K562 (cell line): ENCODE measurements around the gene RNASEH2A. TPM values are rescaled to one million over a fixed set of nuclear protein-coding genes. Genes with fewer than 3 reads are reported as not detected.

Experiments
- CBX8 ChIP-seq: fragments of 200-600 bp; sonication (generic); IDR thresholded peaks from 2 replicates; pipeline ENCODE4 v1.6.1; 2012; ENCODE audit warnings: borderline replicate concordance, mixed run types, low read depth, mild to moderate bottlenecking, moderate library complexity, mixed read lengths, low read length, control low read depth, inconsistent platforms; ENCODE audit not compliant: poor library complexity, severe bottlenecking; ENCODE audit errors: extremely low read depth
- CLOCK ChIP-seq: fragments of 250-450 bp; sonication (Bioruptor Pico); IDR thresholded peaks from 2 replicates; pipeline ENCODE4 v1.4.0; 2020; ENCODE audit warnings: mild to moderate bottlenecking, moderate library complexity, borderline replicate concordance
- FIP1L1 ChIP-seq: fragments of 200-400 bp; formaldehyde crosslinking; IDR thresholded peaks from 2 replicates; pipeline ENCODE4 v1.6.1; 2018; ENCODE audit warnings: mild to moderate bottlenecking, low read depth, low read length; ENCODE audit not compliant: poor library complexity, severe bottlenecking
- FOSL1 ChIP-seq: fragments of 200-800 bp; sonication (Bioruptor generic); conservative IDR thresholded peaks from 2 replicates; pipeline ENCODE4 v1.6.1; 2016; ENCODE audit warnings: missing genetic modification characterization, missing compliant biosample characterization
- GATA2 ChIP-seq: sonication (generic); formaldehyde crosslinking; IDR thresholded peaks from 2 replicates; pipeline ENCODE4 v1.4.0; 2020; ENCODE audit warnings: mild to moderate bottlenecking, missing genetic modification reagents
- RNF219 ChIP-seq: fragments of 250-450 bp; sonication (Bioruptor Pico); IDR thresholded peaks from 2 replicates; pipeline ENCODE4 v1.5.0; 2022; ENCODE audit warnings: mild to moderate bottlenecking
- RUNX1 ChIP-seq: sonication (generic); IDR thresholded peaks from 2 replicates; pipeline ENCODE4 v1.6.1; 2016; ENCODE audit warnings: antibody characterized with exemption, low read depth
- SIX5 ChIP-seq, 2 experiments: IDR thresholded peaks; 2 replicates each; pipeline ENCODE4 v1.6.1; 2011; ENCODE audit warnings: low read length in 2 of 2, borderline replicate concordance in 1 of 2, low read depth in 1 of 2, mild to moderate bottlenecking in 1 of 2, moderate library complexity in 1 of 2; ENCODE audit not compliant: insufficient read depth in 1 of 2
- SMARCB1 ChIP-seq: IDR thresholded peaks from 2 replicates; pipeline ENCODE4 v1.6.1; 2011; ENCODE audit warnings: improper control_type of control experiment, low read depth; ENCODE audit not compliant: insufficient read length
- TAF1 ChIP-seq: IDR thresholded peaks from 2 replicates; pipeline ENCODE4 v1.6.1; 2011; ENCODE audit warnings: mild to moderate bottlenecking, low read length, moderate library complexity; ENCODE audit not compliant: insufficient read depth, control insufficient read depth, severe bottlenecking; ENCODE audit errors: extremely low read depth
- TEAD2 ChIP-seq: fragments of 450-650 bp; IDR thresholded peaks from 2 replicates; pipeline ENCODE4 v1.6.1; 2016; ENCODE audit warnings: missing genetic modification characterization, control low read depth, missing compliant biosample characterization
- TRIM25 ChIP-seq: fragments of 450-650 bp; IDR thresholded peaks from 2 replicates; pipeline ENCODE4 v1.7.0; 2016; ENCODE audit warnings: borderline replicate concordance
- XRCC4 ChIP-seq: IDR thresholded peaks from one replicate; pipeline ENCODE4 v1.6.1; 2011; ENCODE audit not compliant: insufficient read depth, insufficient read length; ENCODE audit errors: extremely low read depth
- ZNF121 ChIP-seq: sonication (generic); formaldehyde crosslinking; conservative IDR thresholded peaks from 2 replicates; pipeline ENCODE4 v1.8.0; 2022; ENCODE audit warnings: missing genetic modification reagents
- ZNF175 ChIP-seq: fragments of 200-800 bp; sonication (Bioruptor generic); IDR thresholded peaks from 2 replicates; pipeline ENCODE4 v1.6.1; 2016; ENCODE audit warnings: low read depth, mild to moderate bottlenecking, missing genetic modification characterization, missing compliant biosample characterization
- ZNF239 ChIP-seq: fragments of 250-450 bp; sonication (Bioruptor Pico); IDR thresholded peaks from 2 replicates; pipeline ENCODE4 v1.4.0; 2020; ENCODE audit warnings: mild to moderate bottlenecking
- ZZZ3 ChIP-seq: fragments of 450-650 bp; IDR thresholded peaks from 2 replicates; pipeline ENCODE4 v1.6.1; 2016; ENCODE audit warnings: antibody characterized with exemption, mild to moderate bottlenecking, moderate library complexity
- polyA plus RNA-seq, 8 experiments: library from polyadenylated mRNA; depleted of rRNA in 4 of 8; stranded (reverse) in 5 of 8; unstranded in 3 of 8; fragments of >200 nt; fragmentation: Nextera tagmentation in 2 of 8; fragmentation: Illumina TruSeq in 1 of 8; extraction: Ambion mirVana in 2 of 8; extraction: Trizol in 1 of 8; gene quantifications; 2 replicates each; pipeline versions ENCODE4 v1.2.1 to v1.2.3, GENCODE V29; 2011 to 2014; ENCODE audit warnings: inconsistent platforms in 1 of 8, missing spikeins in 1 of 8
- total RNA-seq, 7 experiments: library from RNA; depleted of rRNA in 6 of 7; stranded (reverse); fragments of >200 nt in 6 of 7; fragmentation: Illumina TruSeq in 2 of 7; extraction: Trizol in 2 of 7; gene quantifications; 2 replicates each; pipeline versions ENCODE4 v1.2.1 to v1.2.3, GENCODE V29; 2011 to 2021; ENCODE audit warnings: low replicate concordance in 1 of 7

The RNASEH2A gene
- total and polyA plus RNA-seq, 9 of the 15 experiments (the other 6 are each of a cell fraction or from before 2014, with no cell fraction given) = 22.3 to 78.0 (median 61.7) TPM

- TF ChIP-seq TRIM25 (no peak), FIP1L1 (peak; percentile 95), XRCC4 (no peak), TEAD2 (tag) (no peak), ZZZ3 (no peak), TAF1 (peak; percentile 21), ZNF175 (peak; percentile 42; the same call in 1 of the 2 replicates), RUNX1 (peak; percentile 73; the same call in 1 of the 2 replicates), ZNF239 (CRISPR knock-in tag) (no peak), FOSL1 (tag) (peak; percentile 70), SIX5 (IDR thresholded peaks at IDR 0.05; ENCODE audit: borderline replicate concordance in 1 of 2, insufficient read depth in 1 of 2, low read depth in 1 of 2, low read length in 2 of 2) (no peak), CBX8 (no peak), SMARCB1 (no peak), ZNF121 (CRISPR knock-in tag) (no peak), GATA2 (CRISPR knock-in tag) (no peak), RNF219 (CRISPR knock-in tag) (no peak), CLOCK (no peak)
Observed at GRCh38 chr19:12782424-12783290, 23.7 kb upstream of the RNASEH2A start (continued).
